AG09309 (cell line): ENCODE measurements around the gene USP5.

Experiments
- DNase-seq: peaks from one replicate; pipeline ENCODE4 v3.0.0-alpha.2; 2010; ENCODE audit warnings: low read depth
- H3K4me3 ChIP-seq: 2 replicates; pipeline ENCODE4 v1.5.1; 2011; ENCODE audit warnings: mild to moderate bottlenecking, low read depth, low read length, moderate library complexity; ENCODE audit not compliant: control insufficient read depth
- CTCF ChIP-seq: IDR thresholded peaks from 2 replicates; pipeline ENCODE4 v1.5.1; 2011; ENCODE audit warnings: mild to moderate bottlenecking, low read depth, low read length, inconsistent platforms; ENCODE audit not compliant: insufficient read depth, control insufficient read depth; ENCODE audit errors: missing control alignments

Gene USP5

GRCh38 chr12:6847676-6848075 lies 4.3 kb upstream of the USP5 start:
- H3K4me3 ChIP-seq, result no peak overlapping the region
- TF ChIP-seq CTCF, result no peak

GRCh38 chr12:6849427-6849826 lies 2.5 kb upstream of the USP5 start:
- H3K4me3 ChIP-seq, result no peak overlapping the region
- no peak for DNase-seq
- TF ChIP-seq CTCF, result no peak

More at GRCh38 chr12:6847676-6848075, 4.3 kb upstream of the USP5 start:
- no peak for DNase-seq

GRCh38 chr12:6849976-6850560 lies 1.9 kb upstream of the USP5 start:
- no peak for DNase-seq
- no peak for TF ChIP-seq CTCF
- peak overlapping the region; percentile 82 for H3K4me3 ChIP-seq

- peak overlapping the region; percentile 82 for H3K4me3 ChIP-seq
- TF ChIP-seq CTCF, result no peak
- DNase-seq, result no peak
Observed at GRCh38 chr12:6850796-6851152, 1.2 kb upstream of the USP5 start.

GRCh38 chr12:6851153-6851920 lies 613 bp upstream of the USP5 start, which contains the start of gene CDCA3:
CDCA3 (minus strand) TSS chr12:6851286; CDS start chr12:6850952, 334 bp downstream.
- DNase-seq, result peak; percentile 95
- no peak for TF ChIP-seq CTCF
- peak within 1 kb of the TSS; percentile 82 for H3K4me3 ChIP-seq

GRCh38 chr12:6852651-6853354 lies 853 bp downstream of the USP5 start:
- no peak for DNase-seq
- no peak for TF ChIP-seq CTCF
- peak overlapping the region; percentile 82 for H3K4me3 ChIP-seq
